T-helper 2 cell treated with Interferon-gamma antibody and Interleukin-4, amounts not matched to agents 5 μg/mL and 100 μg/mL, for 36 hours (primary cell): ENCODE data around the gene CDH13.

Experiments
- DNase-seq: peaks from one replicate; pipeline ENCODE4 v3.0.0; 2021; ENCODE audit warnings: low spot score
- H3K27ac Mint-ChIP-seq: one replicate; pipeline ENCODE4 v1.8.0; 2021; ENCODE audit warnings: mild to moderate bottlenecking, mixed read lengths
- H3K27me3 Mint-ChIP-seq: one replicate; pipeline ENCODE4 v1.8.0; 2021; ENCODE audit warnings: low read depth, mixed read lengths
- H3K36me3 Mint-ChIP-seq: one replicate; pipeline ENCODE4 v1.8.0; 2021; ENCODE audit warnings: low read depth, mixed read lengths
- H3K4me1 Mint-ChIP-seq: one replicate; pipeline ENCODE4 v1.8.0; 2021; ENCODE audit warnings: low read depth, mixed read lengths
- H3K4me3 Mint-ChIP-seq: one replicate; pipeline ENCODE4 v1.8.0; 2022; ENCODE audit warnings: mild to moderate bottlenecking, moderate library complexity, mixed read lengths
- H3K9me3 Mint-ChIP-seq: one replicate; pipeline ENCODE4 v1.8.0; 2021; ENCODE audit warnings: mixed read lengths

Gene CDH13

GRCh38 chr16:82935766-82936165 lies 309.0 kb downstream of the CDH13 start:
- Mint-ChIP-seq H3K9me3 (peaks cover 26% of the 10 kb centered on the region), H3K27me3 (no peaks in the 10 kb centered on the region), H3K4me3 (no peak overlapping the region), H3K4me1 (no peaks in the 10 kb centered on the region), H3K36me3 (no peaks in the 10 kb centered on the region), H3K27ac (no peak overlapping the region)
- no peak for DNase-seq

GRCh38 chr16:82936941-82937551 lies 310.3 kb downstream of the CDH13 start:
- H3K27me3 Mint-ChIP-seq, result no peaks in the 10 kb centered on the region
- H3K36me3 Mint-ChIP-seq, result no peaks in the 10 kb centered on the region
- no peak for DNase-seq
- no peaks in the 10 kb centered on the region for H3K4me1 Mint-ChIP-seq
- peaks cover 22% of the 10 kb centered on the region for H3K9me3 Mint-ChIP-seq
- no peak overlapping the region for H3K4me3 Mint-ChIP-seq
- no peak overlapping the region for H3K27ac Mint-ChIP-seq

GRCh38 chr16:82937926-82938520 lies 311.3 kb downstream of the CDH13 start:
- H3K27ac Mint-ChIP-seq, result no peak overlapping the region
- H3K9me3 Mint-ChIP-seq, result peaks cover 21% of the 10 kb centered on the region
- H3K36me3 Mint-ChIP-seq, result no peaks in the 10 kb centered on the region
- no peak overlapping the region for H3K4me3 Mint-ChIP-seq
- no peak for DNase-seq
- H3K27me3 Mint-ChIP-seq, result no peaks in the 10 kb centered on the region
- H3K4me1 Mint-ChIP-seq, result no peaks in the 10 kb centered on the region

- Mint-ChIP-seq H3K36me3 (no peaks in the 10 kb centered on the region), H3K4me1 (peaks cover 6% of the 10 kb centered on the region), H3K27ac (no peak overlapping the region), H3K27me3 (no peaks in the 10 kb centered on the region), H3K4me3 (no peak overlapping the region), H3K9me3 (peaks cover 9% of the 10 kb centered on the region)
- no peak for DNase-seq
Observed at GRCh38 chr16:82943371-82943770, 316.6 kb downstream of the CDH13 start.

- Mint-ChIP-seq H3K4me1 (peaks cover 6% of the 10 kb centered on the region), H3K27ac (no peak overlapping the region), H3K4me3 (no peak overlapping the region), H3K9me3 (peaks cover 9% of the 10 kb centered on the region), H3K27me3 (no peaks in the 10 kb centered on the region), H3K36me3 (no peaks in the 10 kb centered on the region)
- DNase-seq, result no peak
Observed at GRCh38 chr16:82945420-82946101, 318.8 kb downstream of the CDH13 start.

GRCh38 chr16:82947698-82948097 lies 320.9 kb downstream of the CDH13 start:
- no peaks in the 10 kb centered on the region for H3K27me3 Mint-ChIP-seq
- no peak overlapping the region for H3K4me3 Mint-ChIP-seq
- peaks cover 6% of the 10 kb centered on the region for H3K4me1 Mint-ChIP-seq
- no peak for DNase-seq
- peaks cover 9% of the 10 kb centered on the region for H3K9me3 Mint-ChIP-seq
- no peaks in the 10 kb centered on the region for H3K36me3 Mint-ChIP-seq
- H3K27ac Mint-ChIP-seq, result no peak overlapping the region

- Mint-ChIP-seq H3K9me3 (peaks cover 6% of the 10 kb centered on the region), H3K36me3 (no peaks in the 10 kb centered on the region), H3K27me3 (no peaks in the 10 kb centered on the region), H3K4me3 (no peak overlapping the region), H3K4me1 (peaks cover 6% of the 10 kb centered on the region), H3K27ac (no peak overlapping the region)
- no peak for DNase-seq
Observed at GRCh38 chr16:82949016-82949415, 322.2 kb downstream of the CDH13 start.

GRCh38 chr16:82953517-82953916 lies 326.7 kb downstream of the CDH13 start:
- Mint-ChIP-seq H3K27ac (no peak overlapping the region), H3K4me3 (no peak overlapping the region), H3K36me3 (no peaks in the 10 kb centered on the region), H3K9me3 (no peaks in the 10 kb centered on the region), H3K27me3 (no peaks in the 10 kb centered on the region), H3K4me1 (no peaks in the 10 kb centered on the region)
- DNase-seq, result no peak

- Mint-ChIP-seq H3K9me3 (no peaks in the 10 kb centered on the region), H3K36me3 (no peaks in the 10 kb centered on the region), H3K27ac (no peak overlapping the region), H3K4me1 (no peaks in the 10 kb centered on the region), H3K4me3 (no peak overlapping the region), H3K27me3 (no peaks in the 10 kb centered on the region)
- DNase-seq, result no peak
Observed at GRCh38 chr16:82954224-82954929, 327.6 kb downstream of the CDH13 start.

- H3K4me1 Mint-ChIP-seq, result no peaks in the 10 kb centered on the region
Observed at GRCh38 chr16:82955741-82956348, 329.1 kb downstream of the CDH13 start.

GRCh38 chr16:82957212-82957611 lies 330.4 kb downstream of the CDH13 start:
- Mint-ChIP-seq H3K4me1 (no peaks in the 10 kb centered on the region), H3K27ac (no peak overlapping the region), H3K4me3 (no peak overlapping the region), H3K36me3 (no peaks in the 10 kb centered on the region), H3K27me3 (no peaks in the 10 kb centered on the region), H3K9me3 (no peaks in the 10 kb centered on the region)
- DNase-seq, result no peak

More at GRCh38 chr16:82955741-82956348, 329.1 kb downstream of the CDH13 start:
- DNase-seq, result no peak
- Mint-ChIP-seq H3K36me3 (no peaks in the 10 kb centered on the region), H3K27ac (no peak overlapping the region), H3K9me3 (no peaks in the 10 kb centered on the region), H3K27me3 (no peaks in the 10 kb centered on the region), H3K4me3 (no peak overlapping the region)

- no peaks in the 10 kb centered on the region for H3K36me3 Mint-ChIP-seq
- no peaks in the 10 kb centered on the region for H3K9me3 Mint-ChIP-seq
- H3K27me3 Mint-ChIP-seq, result no peaks in the 10 kb centered on the region
- no peak for DNase-seq
- no peaks in the 10 kb centered on the region for H3K4me1 Mint-ChIP-seq
- H3K4me3 Mint-ChIP-seq, result no peak overlapping the region
- no peak overlapping the region for H3K27ac Mint-ChIP-seq
Observed at GRCh38 chr16:82960918-82961317, 334.1 kb downstream of the CDH13 start.

GRCh38 chr16:82963653-82964052 lies 336.9 kb downstream of the CDH13 start:
- no peaks in the 10 kb centered on the region for H3K27me3 Mint-ChIP-seq
- H3K4me1 Mint-ChIP-seq, result no peaks in the 10 kb centered on the region
- no peak for DNase-seq

GRCh38 chr16:82965808-82966207 lies 339.0 kb downstream of the CDH13 start:
- no peak for DNase-seq
- H3K9me3 Mint-ChIP-seq, result no peaks in the 10 kb centered on the region
- H3K36me3 Mint-ChIP-seq, result no peaks in the 10 kb centered on the region
- H3K27ac Mint-ChIP-seq, result no peak overlapping the region
- no peaks in the 10 kb centered on the region for H3K4me1 Mint-ChIP-seq
- no peaks in the 10 kb centered on the region for H3K27me3 Mint-ChIP-seq
- no peak overlapping the region for H3K4me3 Mint-ChIP-seq

More at GRCh38 chr16:82963653-82964052, 336.9 kb downstream of the CDH13 start:
- no peak overlapping the region for H3K27ac Mint-ChIP-seq
- H3K4me3 Mint-ChIP-seq, result no peak overlapping the region
- no peaks in the 10 kb centered on the region for H3K9me3 Mint-ChIP-seq
- no peaks in the 10 kb centered on the region for H3K36me3 Mint-ChIP-seq
